Measurements from ENCODE around the gene ELF4. TPM values are rescaled to one million over a fixed set of nuclear protein-coding genes. Genes with fewer than 3 reads are reported as not detected.

The ELF4 gene
- total RNA-seq, 1 experiment from 2014 or later: 9.0 TPM

GRCh38 chrX:130015181-130015580 lies 95.1 kb downstream of the ELF4 start:
- Histone ChIP-seq H3K4me1 (ENCODE audit: insufficient read depth, low read length, poor library complexity, severe bottlenecking) (no peaks in the 10 kb centered on the region), H3K27ac (ENCODE audit: low read depth, low read length, poor library complexity, severe bottlenecking) (no peak overlapping the region), H3K9me3 (ENCODE audit: low read depth, low read length, poor library complexity, severe bottlenecking) (no peaks in the 10 kb centered on the region), H3K4me3 (ENCODE audit: low read depth, low read length, poor library complexity, severe bottlenecking) (no peak overlapping the region), H3K27me3 (replicated peaks; ENCODE audit: insufficient read depth, low read depth, low read length, poor library complexity) (no peaks in the 10 kb centered on the region), H3K36me3 (ENCODE audit: insufficient read depth, low read length, poor library complexity, severe bottlenecking) (peaks cover 8% of the 10 kb centered on the region)
- POLR2A ChIA-PET (ENCODE audit: low non-redundant PET): no interaction called here
- DNase-seq (ENCODE audit: low spot score): no peak
- BruUV-seq (replicated peaks): no TSS peak
- intact Hi-C loops (cut with micrococcal nuclease; ENCODE audit: unreplicated experiment): no loop called here
- CTCF ChIA-PET: no interaction called here
- TF ChIP-seq, protein P1, sequence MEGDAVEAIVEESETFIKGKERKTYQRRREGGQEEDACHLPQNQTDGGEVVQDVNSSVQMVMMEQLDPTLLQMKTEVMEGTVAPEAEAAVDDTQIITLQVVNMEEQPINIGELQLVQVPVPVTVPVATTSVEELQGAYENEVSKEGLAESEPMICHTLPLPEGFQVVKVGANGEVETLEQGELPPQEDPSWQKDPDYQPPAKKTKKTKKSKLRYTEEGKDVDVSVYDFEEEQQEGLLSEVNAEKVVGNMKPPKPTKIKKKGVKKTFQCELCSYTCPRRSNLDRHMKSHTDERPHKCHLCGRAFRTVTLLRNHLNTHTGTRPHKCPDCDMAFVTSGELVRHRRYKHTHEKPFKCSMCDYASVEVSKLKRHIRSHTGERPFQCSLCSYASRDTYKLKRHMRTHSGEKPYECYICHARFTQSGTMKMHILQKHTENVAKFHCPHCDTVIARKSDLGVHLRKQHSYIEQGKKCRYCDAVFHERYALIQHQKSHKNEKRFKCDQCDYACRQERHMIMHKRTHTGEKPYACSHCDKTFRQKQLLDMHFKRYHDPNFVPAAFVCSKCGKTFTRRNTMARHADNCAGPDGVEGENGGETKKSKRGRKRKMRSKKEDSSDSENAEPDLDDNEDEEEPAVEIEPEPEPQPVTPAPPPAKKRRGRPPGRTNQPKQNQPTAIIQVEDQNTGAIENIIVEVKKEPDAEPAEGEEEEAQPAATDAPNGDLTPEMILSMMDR (conservative IDR thresholded peaks at IDR 0.05; ENCODE audit: low read depth, low read length): no peak
- no peak for TF ChIP-seq EZH2 (IDR thresholded peaks at IDR 0.05; ENCODE audit: borderline replicate concordance, low read depth, low read length, poor library complexity, severe bottlenecking)

Other genes with a start within 250 kb of the ELF4 start
- gene UTP14A, start 204.3 kb downstream of the ELF4 start, total RNA-seq (2021): 35.6 and 46.3 TPM in 2 replicates
- gene BCORL1, start 127.9 kb downstream of the ELF4 start, total RNA-seq (2021): 13.3 and 18.3 TPM in 2 replicates
- gene AIFM1, start 55.3 kb upstream of the ELF4 start, total RNA-seq (2021): 69.4 and 71.1 TPM in 2 replicates
- gene RAB33A, start 61.5 kb upstream of the ELF4 start, total RNA-seq (2021): 4.8 and 6.2 TPM in 2 replicates
- 16.8 and 22.0 TPM in 2 replicates for gene ZNF280C, start 158.4 kb upstream of the ELF4 start, total RNA-seq (2021)
- gene SLC25A14, start 229.4 kb upstream of the ELF4 start, total RNA-seq (2021): 19.3 and 21.6 TPM in 2 replicates